Neural cell (in vitro differentiated cells): ENCODE results near the gene RBMXL3.

Experiments
- EP300 ChIP-seq: fragments of 450-650 bp; conservative IDR thresholded peaks from 2 replicates; pipeline ENCODE4 v1.6.1; 2014; ENCODE audit warnings: antibody characterized with exemption, mild to moderate bottlenecking, moderate library complexity; ENCODE audit not compliant: poor library complexity, severe bottlenecking
- EZH2 ChIP-seq: fragments of 200-600, 300-800 bp; shearing (Covaris generic), sonication (generic); IDR thresholded peaks from 2 replicates; pipeline ENCODE4 v1.6.1; 2014; ENCODE audit warnings: antibody characterized with exemption, low read length, borderline replicate concordance, mild to moderate bottlenecking; ENCODE audit not compliant: insufficient read depth, poor library complexity, severe bottlenecking
- TF ChIP-seq, protein P1 (sequence below): fragments of 450-650 bp; IDR thresholded peaks from 2 replicates; pipeline ENCODE4 v1.5.1; 2014; ENCODE audit warnings: antibody characterized with exemption, mild to moderate bottlenecking, moderate library complexity; ENCODE audit not compliant: poor library complexity, severe bottlenecking

DNA sequence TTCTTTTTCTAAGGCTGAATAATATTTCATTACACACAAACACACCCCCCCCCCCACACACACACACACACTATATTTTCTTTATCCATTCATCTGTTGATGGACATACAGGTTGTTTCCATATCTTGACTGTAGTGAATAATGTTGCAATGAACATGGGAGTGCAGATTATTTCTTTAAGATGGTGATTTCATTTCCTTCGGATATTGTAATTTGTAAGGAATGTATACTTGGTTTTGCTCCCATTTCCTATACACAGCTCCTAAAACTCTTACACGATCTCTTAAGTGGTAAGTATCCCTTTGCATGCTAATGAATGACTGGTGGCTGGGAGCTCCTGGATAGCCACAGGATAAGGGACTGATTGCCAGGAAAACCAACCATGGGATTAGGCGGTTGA lies 14.7 kb upstream of the RBMXL3 start:
- TF ChIP-seq EZH2 (no peak), EP300 (no peak)
- TF ChIP-seq, protein P1, sequence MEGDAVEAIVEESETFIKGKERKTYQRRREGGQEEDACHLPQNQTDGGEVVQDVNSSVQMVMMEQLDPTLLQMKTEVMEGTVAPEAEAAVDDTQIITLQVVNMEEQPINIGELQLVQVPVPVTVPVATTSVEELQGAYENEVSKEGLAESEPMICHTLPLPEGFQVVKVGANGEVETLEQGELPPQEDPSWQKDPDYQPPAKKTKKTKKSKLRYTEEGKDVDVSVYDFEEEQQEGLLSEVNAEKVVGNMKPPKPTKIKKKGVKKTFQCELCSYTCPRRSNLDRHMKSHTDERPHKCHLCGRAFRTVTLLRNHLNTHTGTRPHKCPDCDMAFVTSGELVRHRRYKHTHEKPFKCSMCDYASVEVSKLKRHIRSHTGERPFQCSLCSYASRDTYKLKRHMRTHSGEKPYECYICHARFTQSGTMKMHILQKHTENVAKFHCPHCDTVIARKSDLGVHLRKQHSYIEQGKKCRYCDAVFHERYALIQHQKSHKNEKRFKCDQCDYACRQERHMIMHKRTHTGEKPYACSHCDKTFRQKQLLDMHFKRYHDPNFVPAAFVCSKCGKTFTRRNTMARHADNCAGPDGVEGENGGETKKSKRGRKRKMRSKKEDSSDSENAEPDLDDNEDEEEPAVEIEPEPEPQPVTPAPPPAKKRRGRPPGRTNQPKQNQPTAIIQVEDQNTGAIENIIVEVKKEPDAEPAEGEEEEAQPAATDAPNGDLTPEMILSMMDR, result no peak
